ENCODE data around the gene DOCK9. TPM values are rescaled to one million over a fixed set of nuclear protein-coding genes. Genes with fewer than 3 reads are reported as not detected.

The DOCK9 gene
- total RNA-seq, 1 donor from 2014 or later, result 153 TPM

DNA sequence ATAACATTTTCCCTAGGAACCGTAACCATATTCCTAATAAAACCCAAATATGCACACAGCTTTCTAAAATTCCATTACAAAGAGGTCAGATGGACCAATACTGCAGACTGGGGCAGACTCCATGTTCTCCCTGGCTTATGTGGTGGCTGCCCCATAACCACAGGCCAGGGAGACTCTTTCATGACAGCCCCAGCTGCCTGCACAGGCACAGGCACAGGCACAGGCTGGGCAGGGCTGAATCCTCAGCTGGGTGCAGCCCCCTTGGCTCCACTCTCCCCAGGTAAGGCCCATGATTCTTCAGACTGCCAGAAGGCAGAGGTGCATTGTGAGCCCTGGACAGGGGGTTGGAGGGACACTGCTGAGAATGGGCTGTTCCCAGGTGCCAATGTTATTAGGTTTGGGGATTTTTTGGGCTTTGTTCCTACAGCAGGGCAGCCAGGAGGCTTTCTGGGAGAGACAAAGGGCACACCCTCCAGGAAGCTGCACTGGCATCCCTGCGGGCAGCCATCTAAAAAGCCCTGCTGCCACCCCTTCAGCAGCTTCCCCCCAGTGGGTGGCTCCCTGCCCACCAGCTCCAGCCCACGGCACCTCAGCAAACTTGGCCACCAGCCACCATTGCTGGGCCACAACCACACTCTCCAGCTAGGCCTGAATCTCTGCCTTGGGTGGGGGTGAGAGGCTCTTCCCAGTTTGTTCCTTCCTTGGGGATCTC, 20.0 kb downstream of the DOCK9 start:
- TF ChIP-seq, protein P1, sequence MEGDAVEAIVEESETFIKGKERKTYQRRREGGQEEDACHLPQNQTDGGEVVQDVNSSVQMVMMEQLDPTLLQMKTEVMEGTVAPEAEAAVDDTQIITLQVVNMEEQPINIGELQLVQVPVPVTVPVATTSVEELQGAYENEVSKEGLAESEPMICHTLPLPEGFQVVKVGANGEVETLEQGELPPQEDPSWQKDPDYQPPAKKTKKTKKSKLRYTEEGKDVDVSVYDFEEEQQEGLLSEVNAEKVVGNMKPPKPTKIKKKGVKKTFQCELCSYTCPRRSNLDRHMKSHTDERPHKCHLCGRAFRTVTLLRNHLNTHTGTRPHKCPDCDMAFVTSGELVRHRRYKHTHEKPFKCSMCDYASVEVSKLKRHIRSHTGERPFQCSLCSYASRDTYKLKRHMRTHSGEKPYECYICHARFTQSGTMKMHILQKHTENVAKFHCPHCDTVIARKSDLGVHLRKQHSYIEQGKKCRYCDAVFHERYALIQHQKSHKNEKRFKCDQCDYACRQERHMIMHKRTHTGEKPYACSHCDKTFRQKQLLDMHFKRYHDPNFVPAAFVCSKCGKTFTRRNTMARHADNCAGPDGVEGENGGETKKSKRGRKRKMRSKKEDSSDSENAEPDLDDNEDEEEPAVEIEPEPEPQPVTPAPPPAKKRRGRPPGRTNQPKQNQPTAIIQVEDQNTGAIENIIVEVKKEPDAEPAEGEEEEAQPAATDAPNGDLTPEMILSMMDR (IDR thresholded peaks at IDR 0.05), result no peak
- DNase-seq, result no peak

DNA sequence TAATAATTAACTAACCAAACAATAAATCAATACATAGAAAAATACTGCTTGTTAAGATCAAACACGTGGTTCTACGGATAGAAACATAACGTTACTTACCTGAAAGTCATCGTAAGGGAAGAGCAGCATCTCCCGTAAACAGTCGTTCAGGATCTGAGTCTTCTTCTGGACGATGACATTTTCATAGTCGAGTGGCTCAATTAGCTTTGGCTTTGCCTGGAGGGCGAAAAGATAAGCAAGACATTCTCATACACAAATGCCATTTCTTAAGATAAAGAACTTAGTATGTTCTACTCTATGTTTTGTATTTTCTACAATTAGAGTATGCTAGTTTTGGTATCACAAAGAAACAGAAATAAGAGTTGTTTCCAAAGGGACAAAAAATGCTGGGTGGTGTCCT, 22.5 kb downstream of the DOCK9 start:
- H3K4me1 ChIP-seq, result peaks cover 14% of the 10 kb centered on the region
- DNase-seq (no peak), ATAC-seq (no peak)
- H3K36me3 ChIP-seq, result no peaks in the 10 kb centered on the region
- intact Hi-C loops (cut with DNase I), result no loop called here
- H3K9me3 ChIP-seq, result no peaks in the 10 kb centered on the region
- H3K27me3 ChIP-seq (ENCODE audit: low read depth), result no peaks in the 10 kb centered on the region
- TF ChIP-seq, protein P1 (IDR thresholded peaks at IDR 0.05), result no peak
- no peak overlapping the region for H3K27ac ChIP-seq
- no peak overlapping the region for H3K4me3 ChIP-seq

More for the DNA sequence above, 20.0 kb downstream of the DOCK9 start:
- intact Hi-C loops (cut with DNase I), result no loop called here
- no peaks in the 10 kb centered on the region for H3K36me3 ChIP-seq
- H3K27me3 ChIP-seq (ENCODE audit: low read depth), result no peaks in the 10 kb centered on the region
- no peak overlapping the region for H3K4me3 ChIP-seq
- peak in 1 of 2 donors; percentile 38 for ATAC-seq
- H3K4me1 ChIP-seq, result peaks cover 21% of the 10 kb centered on the region
- H3K27ac ChIP-seq, result no peak overlapping the region
- no peaks in the 10 kb centered on the region for H3K9me3 ChIP-seq

DNA sequence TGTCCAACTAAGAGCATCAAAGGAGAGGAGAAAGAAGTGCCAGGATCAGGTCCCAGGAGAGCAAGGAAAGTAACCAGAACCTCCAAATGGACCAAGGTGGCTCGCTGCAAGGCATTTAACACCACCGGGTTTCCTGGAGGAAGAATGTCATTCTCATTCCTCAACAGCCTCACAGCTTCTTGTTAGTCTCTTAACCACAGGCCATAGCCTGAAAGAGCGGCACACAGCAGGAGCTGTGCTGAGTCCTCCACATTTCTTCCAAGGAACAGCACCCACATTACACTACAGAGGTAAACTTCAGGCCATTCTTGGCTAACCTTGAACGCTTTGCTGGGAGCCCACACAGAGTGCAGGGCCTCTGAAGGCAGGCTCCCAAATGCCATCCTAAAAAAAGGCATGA, 23.6 kb downstream of the DOCK9 start:
- TF ChIP-seq, protein P1 (IDR thresholded peaks at IDR 0.05), result no peak
- Histone ChIP-seq H3K27me3 (ENCODE audit: low read depth) (no peaks in the 10 kb centered on the region), H3K27ac (no peak overlapping the region), H3K4me3 (no peak overlapping the region), H3K4me1 (peaks cover 4% of the 10 kb centered on the region), H3K36me3 (no peaks in the 10 kb centered on the region), H3K9me3 (no peaks in the 10 kb centered on the region)
- DNase-seq (no peak), ATAC-seq (no peak)
- intact Hi-C loops (cut with DNase I), result no loop called here

DNA sequence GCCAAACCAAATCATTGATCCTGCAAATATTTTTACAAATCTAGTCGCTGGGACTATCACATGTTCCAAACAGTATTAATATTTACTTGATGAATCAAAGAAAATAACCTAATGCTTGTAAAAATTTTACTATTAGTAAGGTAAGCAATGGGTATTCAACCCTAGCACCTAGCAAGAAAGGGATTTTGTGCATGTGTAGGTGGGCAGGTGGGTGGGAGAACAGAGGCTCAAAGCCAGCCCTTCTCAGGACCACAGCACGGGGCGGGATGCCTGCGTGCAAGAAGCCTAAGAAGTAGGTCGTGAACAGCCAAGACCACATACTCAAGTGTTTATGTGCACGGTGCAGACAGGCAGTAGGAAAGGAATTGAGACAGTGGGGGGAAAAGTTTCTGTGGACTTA, 26.6 kb downstream of the DOCK9 start:
- no peak overlapping the region for H3K27ac ChIP-seq
- H3K4me1 ChIP-seq, result peaks cover 19% of the 10 kb centered on the region
- H3K4me3 ChIP-seq, result no peak overlapping the region
- DNase-seq (no peak), ATAC-seq (no peak)
- H3K27me3 ChIP-seq (ENCODE audit: low read depth), result no peaks in the 10 kb centered on the region
- no peaks in the 10 kb centered on the region for H3K36me3 ChIP-seq
- TF ChIP-seq, protein P1 (IDR thresholded peaks at IDR 0.05), result no peak
- intact Hi-C loops (cut with DNase I), result no loop called here
- H3K9me3 ChIP-seq, result no peaks in the 10 kb centered on the region

DNA sequence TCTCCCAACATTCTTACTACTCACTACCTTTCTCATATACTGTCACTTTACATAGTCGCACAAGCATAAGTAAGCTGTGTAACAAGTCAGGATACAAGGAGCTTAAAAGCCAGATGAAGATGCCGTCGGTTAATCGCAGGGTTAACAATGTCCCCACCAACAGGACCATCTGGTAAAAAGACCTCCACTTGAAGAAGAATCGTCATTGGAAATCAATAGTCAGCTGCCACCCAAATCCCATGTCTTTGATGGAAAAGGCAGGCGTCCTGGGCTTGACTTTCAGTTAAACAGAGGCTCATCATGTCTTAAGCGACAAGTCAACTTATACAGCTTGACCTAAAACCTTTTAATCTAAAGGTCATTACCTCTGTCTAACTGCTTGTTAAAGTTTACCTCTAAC, 27.2 kb downstream of the DOCK9 start:
- intact Hi-C loops (cut with DNase I), result no loop called here
- H3K27ac ChIP-seq, result no peak overlapping the region
- TF ChIP-seq, protein P1 (IDR thresholded peaks at IDR 0.05), result no peak
- H3K27me3 ChIP-seq (ENCODE audit: low read depth), result no peaks in the 10 kb centered on the region
- no peaks in the 10 kb centered on the region for H3K36me3 ChIP-seq
- no peak for DNase-seq
- H3K9me3 ChIP-seq, result no peaks in the 10 kb centered on the region
- H3K4me1 ChIP-seq, result peaks cover 19% of the 10 kb centered on the region
- H3K4me3 ChIP-seq, result no peak overlapping the region
- no peak for ATAC-seq
